ENCODE measurements around the gene SPON2.
"Not testable (repeated sequence)": the region's sequence is repeated elsewhere in the genome, so short reads cannot be mapped to it uniquely, and the experiment has no call there.

Gene SPON2

GRCh38 chr4:1151541-1151940 is 20.8 kb downstream of the SPON2 start:
- no peak for DNase-seq
- ATAC-seq: no peak

- ATAC-seq (no peak), DNase-seq (no peak)
Observed at GRCh38 chr4:1150875-1151274, 21.5 kb downstream of the SPON2 start.

GRCh38 chr4:1139860-1140259 is 32.5 kb downstream of the SPON2 start:
- no peak for ATAC-seq
- DNase-seq: no peak

GRCh38 chr4:1137850-1138249 is 34.5 kb downstream of the SPON2 start:
- ATAC-seq (no peak), DNase-seq (no peak)

- ATAC-seq: no peak
Observed at GRCh38 chr4:1137063-1137776, 35.2 kb downstream of the SPON2 start.

GRCh38 chr4:1136048-1136447 is 36.3 kb downstream of the SPON2 start:
- DNase-seq: no peak
- ATAC-seq: no peak

More at GRCh38 chr4:1137063-1137776, 35.2 kb downstream of the SPON2 start:
- no peak for DNase-seq

GRCh38 chr4:1133033-1133432 is 39.4 kb downstream of the SPON2 start:
- ATAC-seq: no peak
- no peak for DNase-seq

GRCh38 chr4:1130316-1131186 is 41.8 kb downstream of the SPON2 start:
- ATAC-seq (peak; percentile 93), DNase-seq (peak; percentile 74)

GRCh38 chr4:1126506-1126905 is 45.9 kb downstream of the SPON2 start:
- ATAC-seq: no peak
- DNase-seq: no peak

GRCh38 chr4:1125466-1125865 is 46.9 kb downstream of the SPON2 start:
- not testable (repeated sequence) for DNase-seq, ATAC-seq

- ATAC-seq: no peak
- no peak for DNase-seq
Observed at GRCh38 chr4:1124818-1125217, 47.6 kb downstream of the SPON2 start.

GRCh38 chr4:1122505-1122904 is 49.9 kb downstream of the SPON2 start:
- ATAC-seq (no peak), DNase-seq (no peak)
